Placental pericyte (primary cell): ENCODE data around the gene ZC3H13. TPM values are rescaled to one million over a fixed set of nuclear protein-coding genes. Genes with fewer than 3 reads are reported as not detected.

Experiments used
- total RNA-seq: library from RNA; depleted of rRNA; stranded (reverse); fragments of >200 nt; gene quantifications from 2 replicates; pipeline ENCODE4 v1.2.3, GENCODE V29; 2012

ZC3H13 gene, protein sequence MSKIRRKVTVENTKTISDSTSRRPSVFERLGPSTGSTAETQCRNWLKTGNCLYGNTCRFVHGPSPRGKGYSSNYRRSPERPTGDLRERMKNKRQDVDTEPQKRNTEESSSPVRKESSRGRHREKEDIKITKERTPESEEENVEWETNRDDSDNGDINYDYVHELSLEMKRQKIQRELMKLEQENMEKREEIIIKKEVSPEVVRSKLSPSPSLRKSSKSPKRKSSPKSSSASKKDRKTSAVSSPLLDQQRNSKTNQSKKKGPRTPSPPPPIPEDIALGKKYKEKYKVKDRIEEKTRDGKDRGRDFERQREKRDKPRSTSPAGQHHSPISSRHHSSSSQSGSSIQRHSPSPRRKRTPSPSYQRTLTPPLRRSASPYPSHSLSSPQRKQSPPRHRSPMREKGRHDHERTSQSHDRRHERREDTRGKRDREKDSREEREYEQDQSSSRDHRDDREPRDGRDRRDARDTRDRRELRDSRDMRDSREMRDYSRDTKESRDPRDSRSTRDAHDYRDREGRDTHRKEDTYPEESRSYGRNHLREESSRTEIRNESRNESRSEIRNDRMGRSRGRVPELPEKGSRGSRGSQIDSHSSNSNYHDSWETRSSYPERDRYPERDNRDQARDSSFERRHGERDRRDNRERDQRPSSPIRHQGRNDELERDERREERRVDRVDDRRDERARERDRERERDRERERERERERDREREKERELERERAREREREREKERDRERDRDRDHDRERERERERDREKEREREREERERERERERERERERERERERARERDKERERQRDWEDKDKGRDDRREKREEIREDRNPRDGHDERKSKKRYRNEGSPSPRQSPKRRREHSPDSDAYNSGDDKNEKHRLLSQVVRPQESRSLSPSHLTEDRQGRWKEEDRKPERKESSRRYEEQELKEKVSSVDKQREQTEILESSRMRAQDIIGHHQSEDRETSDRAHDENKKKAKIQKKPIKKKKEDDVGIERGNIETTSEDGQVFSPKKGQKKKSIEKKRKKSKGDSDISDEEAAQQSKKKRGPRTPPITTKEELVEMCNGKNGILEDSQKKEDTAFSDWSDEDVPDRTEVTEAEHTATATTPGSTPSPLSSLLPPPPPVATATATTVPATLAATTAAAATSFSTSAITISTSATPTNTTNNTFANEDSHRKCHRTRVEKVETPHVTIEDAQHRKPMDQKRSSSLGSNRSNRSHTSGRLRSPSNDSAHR (N-terminal part only)
- total RNA-seq = 15.1 and 17.5 TPM in 2 replicates

DNA sequence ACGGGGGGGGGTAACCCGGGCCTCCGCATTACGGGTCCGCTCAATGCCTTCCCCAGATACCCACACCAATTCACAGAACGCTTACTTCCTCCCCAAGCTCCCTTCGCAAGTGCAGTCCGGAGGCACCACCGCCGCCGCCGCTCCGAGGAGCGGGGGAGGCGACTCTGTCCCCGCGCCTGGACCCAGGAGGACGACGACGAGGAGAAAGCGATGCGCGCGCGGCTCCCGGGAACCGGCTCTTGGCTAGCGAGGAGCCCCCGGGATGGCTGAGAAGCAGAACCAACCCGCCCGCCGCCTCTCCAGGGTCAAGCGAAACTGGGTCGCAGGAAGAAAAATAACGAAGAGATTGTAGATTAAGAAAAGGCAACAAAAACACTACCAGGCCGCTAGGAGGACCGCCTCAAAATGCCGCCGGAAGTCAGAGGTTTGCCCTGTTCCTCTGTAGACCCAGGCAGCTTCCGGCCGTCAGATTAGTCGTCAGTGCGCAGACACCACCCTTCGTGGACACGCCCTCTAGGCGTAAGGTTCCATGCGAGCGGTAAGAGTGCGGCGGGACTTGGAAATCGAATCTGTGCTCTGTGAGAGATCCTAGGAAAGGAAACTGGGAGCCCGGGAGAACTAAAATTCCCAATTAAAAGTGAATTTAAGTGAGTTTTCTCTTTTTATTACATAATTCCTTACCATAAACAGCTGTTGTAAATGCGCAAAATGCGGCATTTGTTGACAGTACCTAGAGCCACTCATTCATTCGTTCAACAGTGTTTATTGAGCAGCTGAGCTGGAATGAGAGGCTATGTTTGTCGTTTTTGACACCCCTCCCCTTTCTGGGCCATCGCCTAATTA, at the start of gene ZC3H13:
ZC3H13 (minus strand) TSS at position 428 of the 843 bp plus-strand sequence. CDS start 7,239 bp downstream, outside the sequence.

Other genes with a start within 250 kb of the ZC3H13 start
- not detected in 2 replicates for gene SIAH3, start 201.0 kb downstream of the ZC3H13 start, total RNA-seq
- gene CPB2, start 52.3 kb upstream of the ZC3H13 start, total RNA-seq = not detected in 2 replicates
- gene LCP1, start 129.4 kb upstream of the ZC3H13 start, total RNA-seq = 4.8 and 43.2 TPM in 2 replicates
- gene LRRC63, start 159.2 kb upstream of the ZC3H13 start, total RNA-seq = not detected in 2 replicates